Right ventricle myocardium inferior (tissue), 1 donor: Measurements from ENCODE around the gene TRPC1. TPM values are rescaled to one million over a fixed set of nuclear protein-coding genes. Genes with fewer than 3 reads are reported as not detected.

ENCODE experiments used
- total RNA-seq: library from RNA; stranded (reverse); fragmentation: NEBNext Ultra II Directional; extraction: Animal tissue kit (Norgen Biotek cat#: 25700); gene quantifications from one replicate; pipeline ENCODE4 v1.2.1, GENCODE V29; 2021
- donor health status: DM: no; HTN: yes; CAD: no; lungs with severe emphysema.

TRPC1 gene
- total RNA-seq, 1 donor from 2014 or later: 9.2 TPM

Other genes starting within 250 kb of the TRPC1 start
- 8.5 TPM for gene ATR, start 145.3 kb upstream of the TRPC1 start, total RNA-seq
- gene PLS1, start 127.6 kb upstream of the TRPC1 start, total RNA-seq: 2.5 TPM
- gene PCOLCE2, start 165.0 kb downstream of the TRPC1 start, total RNA-seq: 64.1 TPM
- gene PAQR9, start 239.6 kb downstream of the TRPC1 start, total RNA-seq: 13.7 TPM